Pancreas (tissue), 10 donors: ENCODE measurements around the gene PCDHGA2. TPM values are rescaled to one million over a fixed set of nuclear protein-coding genes. Genes with fewer than 3 reads are reported as not detected.

Source experiments
- ATAC-seq, 4 donors: fragments of 200-7000 bp; cut with Tn5 transposase; one replicate each; pipeline versions ENCODE4 v1.8.0 to v1.9.1; 2020; ENCODE audit warnings: mild to moderate bottlenecking in 4 of 4, moderate library complexity in 4 of 4
- DNase-seq, 6 donors: peaks; one replicate each; pipeline ENCODE4 v3.0.0-alpha.2; 2020
- FAIRE-seq: peaks from 2 replicates; lab custom pipeline; 2012; peaks lifted over from hg19 to GRCh38; lab: Jason Lieb, UNC
- H3K27ac ChIP-seq, 4 donors: fragments of 200-600 bp; sonication (generic); 1 replicate in 3 of 4; 2 replicates in 1 of 4; pipeline versions ENCODE4 v1.5.0 to v1.8.0; 2020
- H3K27me3 ChIP-seq, 4 donors: fragments of 200-600 bp; one replicate each; pipeline ENCODE4 v1.8.0; 2021
- H3K36me3 ChIP-seq, 3 donors: fragments of 200-600 bp; sonication (generic) in 1 of 3; one replicate each; pipeline versions ENCODE4 v1.5.0 to v1.8.0; 2020 to 2021
- H3K4me1 ChIP-seq, 3 donors: fragments of 200-600 bp; one replicate each; pipeline ENCODE4 v1.8.0; 2021
- H3K4me3 ChIP-seq, 4 donors: fragments of 200-600 bp; sonication (generic) in 2 of 4; one replicate each; pipeline versions ENCODE4 v1.5.0 to v1.8.0; 2020 to 2021
- H3K9me3 ChIP-seq, 4 donors: fragments of 200-600 bp; one replicate each; pipeline ENCODE4 v1.8.0; 2021
- WGBS, 2 donors: extraction: QIAGEN DNeasy Blood & Tissue Kit; methylation state at CpG; one replicate each; pipeline ENCODE4 v1.1.7; 2013; 5-methylcytosine and 5-hydroxymethylcytosine counted together
- intact Hi-C, 3 donors: fragments of 100-400 bp; cut with DNase I; formaldehyde crosslinking; loops; one replicate each; pipeline versions ENCODE4 v1.11.1 to v1.14.2; 2022
- polyA plus RNA-seq, 2 donors: library from polyadenylated mRNA; stranded (reverse); fragments of 200-250 nt; gene quantifications; one replicate each; pipeline ENCODE4 v1.2.3, GENCODE V29; 2013
- total RNA-seq, 6 donors: library from RNA; stranded (reverse); fragmentation: NEBNext Ultra II Directional in 4 of 6; extraction: Animal tissue kit (Norgen Biotek cat#: 25700) in 4 of 6; gene quantifications; one replicate each; pipeline versions ENCODE4 v1.2.1 to v1.2.4, GENCODE V29; 2021 to 2023
- TF ChIP-seq, protein P1 (sequence below), 4 donors: fragments of 200-600 bp; sonication (generic) in 3 of 4; IDR thresholded peaks; one replicate each; pipeline versions ENCODE4 v1.5.0 to v1.8.0; 2021; ENCODE audit warnings: antibody characterized with exemption in 4 of 4
- donor health status: healthy with polysubstance abuse.
- donor health status: DM: no; HTN: no; CAD: no; lungs with moderate emphysema.
- donor health status: DM: no; HTN: no; CAD: no.
- donor health status: control.
- donor health status: control.
- donor health status: Bipolar disorder and iron deficiency.
- donor health status: DM: yes; HTN: yes; CAD: no.
- donor health status: DM: no; HTN: no; CAD: no.
- donor health status: DM: no; HTN: no; CAD: no.
- donor health status: DM: yes; HTN: yes; CAD: no.

The PCDHGA2 gene
- total and polyA plus RNA-seq, 8 donors = 0.46 to 2.1 (median 1.3) TPM

DNA sequence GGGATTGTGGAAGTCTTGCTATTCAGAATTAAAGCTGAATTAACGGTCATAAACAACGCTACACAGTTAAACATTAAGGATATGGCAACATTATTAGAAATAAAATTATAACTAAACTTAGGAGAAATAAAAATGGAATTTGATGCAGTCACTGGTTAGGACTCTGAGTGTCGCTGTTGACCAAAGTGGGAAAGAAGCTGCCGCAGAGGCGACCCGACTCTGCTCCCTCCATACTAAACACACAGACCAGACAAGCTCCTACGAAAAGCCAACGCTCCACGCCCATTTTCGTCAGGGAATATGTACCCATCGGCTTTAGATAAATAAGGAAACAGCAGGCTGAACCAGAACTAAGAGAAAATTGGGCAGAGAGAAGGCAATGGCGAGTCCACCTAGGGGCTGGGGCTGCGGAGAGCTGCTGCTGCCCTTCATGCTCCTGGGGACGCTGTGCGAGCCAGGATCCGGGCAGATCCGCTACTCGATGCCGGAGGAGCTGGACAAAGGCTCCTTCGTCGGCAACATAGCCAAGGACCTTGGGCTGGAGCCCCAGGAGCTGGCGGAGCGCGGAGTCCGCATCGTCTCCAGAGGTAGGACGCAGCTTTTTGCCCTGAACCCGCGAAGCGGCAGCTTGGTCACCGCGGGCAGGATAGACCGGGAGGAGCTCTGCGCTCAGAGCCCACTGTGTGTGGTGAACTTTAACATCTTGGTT is 25.5 kb downstream of the PCDHGA2 start, which contains the start of gene PCDHGA5:
TSS of gene PCDHGA5 (plus strand) at position 211 of the 709 bp plus-strand sequence. CDS start at position 380, 169 bp downstream.
- ATAC-seq = no peak
- H3K4me3 ChIP-seq = no peak within 1 kb of the TSS
- FAIRE-seq = no peak
- H3K36me3 ChIP-seq = no peaks in the 10 kb centered on the region
- TF ChIP-seq, protein P1, sequence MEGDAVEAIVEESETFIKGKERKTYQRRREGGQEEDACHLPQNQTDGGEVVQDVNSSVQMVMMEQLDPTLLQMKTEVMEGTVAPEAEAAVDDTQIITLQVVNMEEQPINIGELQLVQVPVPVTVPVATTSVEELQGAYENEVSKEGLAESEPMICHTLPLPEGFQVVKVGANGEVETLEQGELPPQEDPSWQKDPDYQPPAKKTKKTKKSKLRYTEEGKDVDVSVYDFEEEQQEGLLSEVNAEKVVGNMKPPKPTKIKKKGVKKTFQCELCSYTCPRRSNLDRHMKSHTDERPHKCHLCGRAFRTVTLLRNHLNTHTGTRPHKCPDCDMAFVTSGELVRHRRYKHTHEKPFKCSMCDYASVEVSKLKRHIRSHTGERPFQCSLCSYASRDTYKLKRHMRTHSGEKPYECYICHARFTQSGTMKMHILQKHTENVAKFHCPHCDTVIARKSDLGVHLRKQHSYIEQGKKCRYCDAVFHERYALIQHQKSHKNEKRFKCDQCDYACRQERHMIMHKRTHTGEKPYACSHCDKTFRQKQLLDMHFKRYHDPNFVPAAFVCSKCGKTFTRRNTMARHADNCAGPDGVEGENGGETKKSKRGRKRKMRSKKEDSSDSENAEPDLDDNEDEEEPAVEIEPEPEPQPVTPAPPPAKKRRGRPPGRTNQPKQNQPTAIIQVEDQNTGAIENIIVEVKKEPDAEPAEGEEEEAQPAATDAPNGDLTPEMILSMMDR (IDR thresholded peaks at IDR 0.05) = no peak
- no peak within 1 kb of the TSS for H3K27ac ChIP-seq
- intact Hi-C loops = loop anchor here in 1 of 3 donors (10.0 kb wide), 1 partner anchor 61 kb away; the partner anchor contains the start of gene PCDHGA11
- 12 to 14% methylated on average over 34 of the region's 34 CpGs for WGBS, 2 donors
- DNase-seq = no peak
- H3K4me1 ChIP-seq = no peaks in the 10 kb centered on the region
- peaks cover 0 to 6% (median 2%) of the 10 kb centered on the region in 4 donors for H3K9me3 ChIP-seq
- peaks cover 0 to 5% (median 0%) of the 10 kb centered on the region in 4 donors for H3K27me3 ChIP-seq

DNA sequence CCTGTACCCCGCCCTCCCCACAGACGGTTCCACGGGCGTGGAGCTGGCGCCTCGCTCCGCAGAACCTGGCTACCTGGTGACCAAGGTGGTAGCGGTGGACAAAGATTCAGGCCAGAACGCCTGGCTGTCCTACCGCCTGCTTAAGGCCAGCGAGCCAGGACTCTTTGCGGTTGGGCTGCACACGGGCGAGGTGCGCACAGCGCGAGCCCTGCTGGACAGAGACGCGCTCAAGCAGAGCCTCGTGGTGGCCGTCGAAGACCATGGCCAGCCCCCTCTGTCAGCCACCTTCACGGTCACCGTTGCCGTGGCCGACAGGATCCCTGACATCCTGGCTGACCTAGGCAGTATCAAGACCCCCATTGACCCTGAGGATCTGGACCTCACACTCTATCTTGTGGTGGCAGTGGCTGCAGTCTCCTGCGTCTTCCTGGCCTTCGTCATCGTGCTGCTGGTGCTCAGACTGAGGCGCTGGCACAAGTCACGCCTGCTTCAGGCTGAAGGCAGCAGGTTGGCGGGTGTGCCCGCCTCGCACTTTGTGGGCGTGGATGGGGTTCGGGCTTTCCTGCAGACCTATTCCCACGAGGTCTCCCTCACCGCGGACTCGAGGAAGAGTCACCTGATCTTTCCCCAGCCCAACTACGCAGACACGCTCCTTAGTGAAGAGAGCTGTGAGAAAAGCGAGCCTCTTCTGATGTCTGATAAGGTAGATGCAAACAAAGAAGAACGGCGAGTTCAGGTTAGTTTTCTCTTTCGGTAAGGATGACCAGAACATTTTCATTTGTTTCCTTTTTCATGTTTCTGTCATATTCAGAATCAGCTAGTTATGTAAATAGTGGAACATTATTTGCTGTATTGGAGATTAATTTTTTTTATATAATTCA is 27.7 kb downstream of the PCDHGA2 start:
- Histone ChIP-seq H3K36me3 (no peaks in the 10 kb centered on the region), H3K4me1 (no peaks in the 10 kb centered on the region), H3K27me3 (peaks cover 0 to 1% (median 0%) of the 10 kb centered on the region in 4 donors), H3K4me3 (no peak overlapping the region), H3K9me3 (peaks cover 0 to 6% (median 2%) of the 10 kb centered on the region in 4 donors), H3K27ac (no peak overlapping the region)
- FAIRE-seq (no peak), ATAC-seq (no peak), DNase-seq (no peak)
- TF ChIP-seq, protein P1 (IDR thresholded peaks at IDR 0.05) = no peak
- intact Hi-C loops = loop anchor here in 1 of 3 donors (10.0 kb wide), 1 partner anchor 59 kb away; the partner anchor contains the start of gene PCDHGA11
- WGBS, 2 donors = 24 to 26% methylated on average over 44 to 46 of the region's 46 CpGs

DNA sequence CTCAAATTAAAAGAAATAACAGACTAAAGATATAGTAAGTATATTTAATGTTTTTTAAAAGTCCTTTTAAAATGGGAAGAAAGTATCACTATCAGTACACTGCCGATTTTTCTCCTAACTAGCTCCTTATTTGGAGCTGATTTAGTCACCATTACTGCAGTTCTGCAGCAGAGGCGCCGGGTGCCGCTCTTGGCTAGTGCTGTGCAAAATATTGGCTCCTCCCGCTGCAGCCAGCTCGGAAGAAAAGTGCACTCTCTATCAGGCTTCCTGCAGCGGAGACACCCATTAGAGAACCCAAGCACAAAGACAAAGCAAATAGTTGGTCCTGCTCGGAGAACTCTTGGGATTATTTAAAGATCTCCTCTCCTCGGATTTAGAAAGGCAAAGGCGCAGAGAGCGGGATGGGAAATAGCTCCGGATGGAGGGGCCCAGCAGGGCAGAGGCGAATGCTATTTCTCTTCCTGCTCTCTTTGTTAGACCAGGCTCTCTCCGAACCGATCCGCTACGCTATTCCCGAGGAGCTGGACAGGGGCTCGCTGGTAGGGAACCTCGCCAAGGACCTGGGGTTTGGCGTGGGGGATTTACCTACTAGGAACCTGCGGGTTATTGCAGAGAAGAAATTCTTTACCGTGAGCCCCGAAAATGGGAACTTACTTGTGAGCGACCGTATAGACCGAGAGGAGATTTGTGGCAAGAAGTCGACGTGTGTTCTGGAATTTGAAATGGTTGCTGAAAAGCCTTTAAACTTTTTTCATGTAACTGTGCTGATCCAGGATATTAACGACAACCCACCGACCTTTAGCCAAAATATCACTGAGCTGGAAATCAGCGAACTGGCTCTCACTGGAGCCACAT is 31.7 kb downstream of the PCDHGA2 start, which contains the start of gene PCDHGB3:
TSS of gene PCDHGB3 (plus strand) at position 249 of the 855 bp plus-strand sequence. CDS start at position 402, 153 bp downstream.
- Histone ChIP-seq H3K27ac (no peak within 1 kb of the TSS), H3K27me3 (no peaks in the 10 kb centered on the region), H3K9me3 (peaks cover 0 to 27% (median 4%) of the 10 kb centered on the region in 4 donors), H3K4me3 (peak within 1 kb of the TSS in 1 of 4 donors; percentile 27), H3K36me3 (no peaks in the 10 kb centered on the region), H3K4me1 (no peaks in the 10 kb centered on the region)
- intact Hi-C loops = loop anchor here in 1 of 3 donors (10.0 kb wide), 1 partner anchor 55 kb away; the partner anchor contains the start of gene PCDHGA11
- FAIRE-seq = no peak
- peak in 3 of 4 donors; percentile 78 to 84 (median 79) for ATAC-seq
- TF ChIP-seq, protein P1 (IDR thresholded peaks at IDR 0.05) = no peak
- 16 to 20% methylated on average over 32 of the region's 32 CpGs for WGBS, 2 donors
- no peak for DNase-seq
